Activated naive CD4-positive, alpha-beta T cell treated with anti-CD3 and anti-CD28 coated beads, Interleukin-2, amount 10 ng/mL, durations not matched to agents 7 days and 5 days (primary cell): Measurements from ENCODE around the gene C1orf87.
"Not testable (repeated sequence)": the region's sequence is repeated elsewhere in the genome, so short reads cannot be mapped to it uniquely, and the experiment has no call there.

ENCODE experiments used
- CTCF ChIA-PET: fragments of 350-600 bp; sonication (Branson Sonifier 250); formaldehyde crosslinking; loops from one replicate; lab custom pipeline; 2021; ENCODE audit warnings: antibody characterized with exemption; lab: Charles Lee
- DNase-seq: peaks from one replicate; pipeline ENCODE4 v3.0.0-alpha.2; 2020
- H3K27ac Mint-ChIP-seq: one replicate; pipeline ENCODE4 v1.8.0; 2021; ENCODE audit warnings: mild to moderate bottlenecking, moderate library complexity, mixed read lengths
- H3K27me3 Mint-ChIP-seq: one replicate; pipeline ENCODE4 v1.8.0; 2021; ENCODE audit warnings: mild to moderate bottlenecking, mixed read lengths
- H3K36me3 Mint-ChIP-seq: one replicate; pipeline ENCODE4 v1.8.0; 2021; ENCODE audit warnings: mixed read lengths
- H3K4me1 Mint-ChIP-seq: one replicate; pipeline ENCODE4 v1.8.0; 2021; ENCODE audit warnings: mixed read lengths
- H3K4me3 Mint-ChIP-seq: one replicate; pipeline ENCODE4 v1.8.0; 2021; ENCODE audit warnings: mild to moderate bottlenecking, moderate library complexity, mixed read lengths
- H3K9me3 Mint-ChIP-seq: one replicate; pipeline ENCODE4 v1.8.0; 2021; ENCODE audit warnings: mixed read lengths

The C1orf87 gene

DNA sequence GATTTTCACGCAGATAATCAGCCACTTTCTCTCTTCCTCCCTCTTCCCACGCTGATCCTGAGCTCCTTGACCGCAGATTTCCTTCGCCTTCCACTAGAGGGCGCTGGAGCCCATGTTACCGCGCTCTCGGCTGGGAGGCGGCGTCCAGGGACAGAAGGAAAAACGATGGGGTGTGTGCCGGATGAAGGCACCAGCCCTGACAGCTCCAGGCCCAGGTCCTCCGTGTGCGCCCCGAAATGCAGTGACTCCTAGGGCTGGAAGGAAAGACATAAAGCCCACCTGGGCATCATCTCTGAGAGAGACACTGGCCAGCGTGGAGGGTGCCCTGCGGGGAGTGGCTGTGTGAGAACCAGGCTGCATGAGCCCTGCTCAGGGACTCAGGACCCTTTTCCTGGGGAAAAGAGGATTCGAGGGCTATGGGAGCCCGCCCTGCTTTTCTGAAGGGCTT is 102.1 kb downstream of the C1orf87 start:
- Mint-ChIP-seq H3K9me3 (no peaks in the 10 kb centered on the region), H3K4me1 (peaks cover 4% of the 10 kb centered on the region), H3K36me3 (no peaks in the 10 kb centered on the region), H3K27me3 (peaks cover 20% of the 10 kb centered on the region), H3K27ac (no peak overlapping the region), H3K4me3 (no peak overlapping the region)
- DNase-seq = peak; percentile 60
- CTCF ChIA-PET = interaction anchor here (0.9 to 2.1 kb wide), 10 partner anchors 8 to 1072 kb away, joined by 3 to 9 read pairs (median 4); no protein-coding TSS in a partner anchor

DNA sequence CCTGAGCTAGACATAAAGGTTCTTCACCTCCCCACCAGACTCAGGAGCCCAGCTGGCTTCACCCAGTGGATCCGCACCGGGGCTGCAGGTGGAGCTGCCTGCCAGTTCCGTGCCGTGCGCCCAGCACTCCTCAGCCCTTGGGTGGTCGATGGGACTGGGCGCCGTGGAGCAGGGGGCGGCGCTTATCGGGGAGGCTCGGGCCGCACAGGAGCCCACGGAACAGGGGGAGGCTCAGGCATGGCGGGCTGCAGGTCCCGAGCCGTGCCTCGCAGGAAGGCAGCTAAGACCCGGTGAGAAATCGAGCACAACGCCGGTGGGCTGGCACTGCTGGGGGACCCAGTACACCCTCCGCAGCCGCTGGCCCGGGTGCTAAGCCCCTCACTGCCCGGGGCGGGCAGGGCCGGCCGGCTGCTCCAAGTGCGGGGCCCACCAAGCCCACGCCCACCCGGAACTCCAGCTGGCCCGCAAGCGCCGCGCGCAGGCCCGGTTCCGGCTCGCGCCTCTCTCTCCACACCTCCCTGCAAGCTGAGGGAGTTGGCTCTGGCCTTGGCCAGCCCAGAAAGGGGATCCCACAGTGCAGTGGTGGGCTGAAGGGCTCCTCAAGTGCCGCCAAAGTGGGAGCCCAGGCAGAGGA is 103.9 kb downstream of the C1orf87 start:
- H3K4me3 Mint-ChIP-seq, DNase-seq, H3K9me3 Mint-ChIP-seq, H3K27ac Mint-ChIP-seq, H3K36me3 Mint-ChIP-seq, H3K4me1 Mint-ChIP-seq: not testable (repeated sequence)
- peaks cover 16% of the 10 kb centered on the region for H3K27me3 Mint-ChIP-seq
- CTCF ChIA-PET = interaction anchor here (0.9 kb wide), 1 partner anchor 12 kb away, joined by 3 read pairs; no protein-coding TSS in a partner anchor

DNA sequence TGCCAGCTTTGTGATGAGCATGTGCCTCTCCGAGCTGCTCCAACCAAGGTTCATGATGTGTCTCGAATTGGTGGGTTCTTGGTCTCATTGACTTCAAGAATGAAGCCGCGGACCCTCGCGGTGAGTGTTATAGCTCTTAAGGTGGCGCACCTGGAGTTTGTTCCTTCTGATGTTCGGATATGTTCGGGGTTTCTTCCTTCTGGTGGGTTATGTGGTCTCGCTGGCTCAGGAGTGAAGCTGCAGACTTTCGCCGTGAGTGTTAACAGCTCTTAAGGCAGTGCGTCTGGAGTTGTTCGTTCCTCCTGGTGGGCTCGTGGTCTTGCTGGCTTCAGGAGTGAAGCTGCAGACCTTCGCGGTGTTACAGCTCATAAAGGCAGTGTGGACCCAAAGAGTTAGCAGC is 104.8 kb downstream of the C1orf87 start:
- H3K9me3 Mint-ChIP-seq, H3K27ac Mint-ChIP-seq, H3K4me3 Mint-ChIP-seq, H3K36me3 Mint-ChIP-seq, H3K4me1 Mint-ChIP-seq, DNase-seq: not testable (repeated sequence)
- CTCF ChIA-PET = interaction anchor here (0.6 kb wide), 1 partner anchor 47 kb away, joined by 3 read pairs; no protein-coding TSS in a partner anchor
- peaks cover 16% of the 10 kb centered on the region for H3K27me3 Mint-ChIP-seq

DNA sequence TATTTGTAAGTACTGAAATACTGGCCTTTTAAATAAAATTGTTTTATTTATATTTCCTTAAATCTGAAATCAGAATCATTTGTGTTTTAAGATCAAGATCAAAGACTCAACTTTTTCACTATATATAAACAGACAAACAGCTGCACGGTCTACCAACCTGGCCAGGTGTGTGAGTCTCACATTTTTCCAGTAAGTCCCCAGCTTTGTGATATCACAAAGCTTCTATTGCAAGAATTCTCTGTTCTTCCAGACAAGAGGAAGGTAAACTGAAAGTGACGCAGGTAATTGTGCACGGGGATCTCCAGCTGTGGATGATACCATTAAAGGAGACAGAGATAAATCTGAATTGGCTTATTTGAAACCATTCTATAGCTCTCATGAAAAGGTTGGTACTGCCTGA is 105.8 kb downstream of the C1orf87 start:
- no peak for DNase-seq
- peaks cover 4% of the 10 kb centered on the region for H3K4me1 Mint-ChIP-seq
- no peaks in the 10 kb centered on the region for H3K9me3 Mint-ChIP-seq
- H3K36me3 Mint-ChIP-seq = no peaks in the 10 kb centered on the region
- no peak overlapping the region for H3K27ac Mint-ChIP-seq
- H3K4me3 Mint-ChIP-seq = no peak overlapping the region
- peaks cover 16% of the 10 kb centered on the region for H3K27me3 Mint-ChIP-seq
- CTCF ChIA-PET = interaction anchor here (6.4 kb wide), 1 partner anchor 8 kb away, joined by 27 read pairs; no protein-coding TSS in a partner anchor

DNA sequence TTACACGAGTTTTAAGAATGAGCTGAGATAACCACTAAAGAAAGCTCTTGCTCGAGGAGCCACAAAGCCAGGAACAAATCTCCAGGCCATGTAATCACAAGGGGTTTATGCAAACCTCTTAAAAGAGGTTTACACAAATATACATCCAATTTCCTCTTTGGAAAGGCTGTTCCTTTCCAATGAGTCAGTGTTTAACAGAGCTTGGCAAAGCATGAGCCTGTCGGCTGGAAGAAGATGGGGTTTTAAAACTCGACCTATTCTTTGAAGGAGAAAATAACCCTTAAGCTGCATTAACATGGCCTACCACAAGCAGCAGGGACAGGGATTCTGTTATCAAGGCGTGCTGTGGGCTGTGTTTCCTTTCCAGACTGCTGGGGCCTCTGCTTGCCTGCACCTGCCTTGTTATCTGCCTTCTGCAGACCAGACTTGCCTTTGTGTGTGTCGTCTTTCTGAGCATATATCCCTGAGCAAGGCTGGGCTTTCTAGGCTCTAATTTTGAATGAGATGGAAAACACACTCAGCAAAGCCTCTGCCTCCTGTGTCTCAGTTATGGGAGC is 106.4 kb downstream of the C1orf87 start:
- peaks cover 4% of the 10 kb centered on the region for H3K4me1 Mint-ChIP-seq
- no peak overlapping the region for H3K27ac Mint-ChIP-seq
- no peak for DNase-seq
- H3K4me3 Mint-ChIP-seq = no peak overlapping the region
- CTCF ChIA-PET = interaction anchor here (0.8 to 6.4 kb wide), 3 partner anchors 9 to 36 kb away, joined by 3 to 27 read pairs (median 7); no protein-coding TSS in a partner anchor
- H3K9me3 Mint-ChIP-seq = no peaks in the 10 kb centered on the region
- H3K27me3 Mint-ChIP-seq = peaks cover 16% of the 10 kb centered on the region
- no peaks in the 10 kb centered on the region for H3K36me3 Mint-ChIP-seq

DNA sequence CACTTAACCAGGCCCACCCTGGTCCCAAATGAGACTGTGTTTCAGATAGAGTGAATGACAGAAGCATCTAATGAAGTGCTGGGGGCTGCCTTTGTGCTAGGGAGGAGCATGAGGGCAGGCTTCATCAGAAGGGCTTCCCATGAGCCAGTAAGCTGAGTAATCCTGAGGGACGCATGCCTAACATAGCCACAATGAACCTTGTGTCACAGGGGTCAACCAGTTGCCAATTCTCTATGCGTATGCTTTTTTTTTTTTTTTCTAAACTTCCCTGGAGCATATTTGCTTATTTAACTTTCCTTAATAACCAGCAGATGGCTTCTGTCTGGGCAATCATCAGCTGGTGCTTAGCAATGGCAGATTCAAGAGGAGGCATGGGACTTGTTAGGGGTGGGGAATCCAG is 121.5 kb downstream of the C1orf87 start:
- Mint-ChIP-seq H3K4me1 (no peaks in the 10 kb centered on the region), H3K9me3 (no peaks in the 10 kb centered on the region), H3K27ac (no peak overlapping the region), H3K36me3 (no peaks in the 10 kb centered on the region), H3K27me3 (peaks cover 11% of the 10 kb centered on the region), H3K4me3 (no peak overlapping the region)
- CTCF ChIA-PET = no interaction called here
- no peak for DNase-seq

GRCh38 chr1:59949648-59950047 is 123.9 kb downstream of the C1orf87 start:
- H3K27ac Mint-ChIP-seq = no peak overlapping the region
- H3K9me3 Mint-ChIP-seq = no peaks in the 10 kb centered on the region
- no peaks in the 10 kb centered on the region for H3K36me3 Mint-ChIP-seq
- CTCF ChIA-PET = interaction anchor here (1.1 to 4.5 kb wide), 3 partner anchors 10 to 69 kb away, joined by 3 to 81 read pairs (median 7); no protein-coding TSS in a partner anchor
- peaks cover 11% of the 10 kb centered on the region for H3K27me3 Mint-ChIP-seq
- DNase-seq = no peak
- H3K4me1 Mint-ChIP-seq = no peaks in the 10 kb centered on the region
- H3K4me3 Mint-ChIP-seq = no peak overlapping the region

GRCh38 chr1:59948990-59949389 is 124.6 kb downstream of the C1orf87 start:
- DNase-seq = no peak
- Mint-ChIP-seq H3K4me1 (no peaks in the 10 kb centered on the region), H3K27ac (no peak overlapping the region), H3K4me3 (no peak overlapping the region), H3K9me3 (no peaks in the 10 kb centered on the region), H3K27me3 (peaks cover 11% of the 10 kb centered on the region), H3K36me3 (no peaks in the 10 kb centered on the region)
- CTCF ChIA-PET = interaction anchor here (0.8 to 4.5 kb wide), 3 partner anchors 14 to 69 kb away, joined by 3 to 81 read pairs (median 7); no protein-coding TSS in a partner anchor

- Mint-ChIP-seq H3K36me3 (no peaks in the 10 kb centered on the region), H3K4me3 (no peak overlapping the region), H3K4me1 (no peaks in the 10 kb centered on the region), H3K9me3 (no peaks in the 10 kb centered on the region), H3K27me3 (peaks cover 13% of the 10 kb centered on the region), H3K27ac (no peak overlapping the region)
- DNase-seq = peak; percentile 66
- CTCF ChIA-PET = interaction anchor here (0.7 to 4.5 kb wide), 30 partner anchors 10 to 1209 kb away, joined by 3 to 81 read pairs (median 5); partner anchors contain the start of genes CYP2J2 and HOOK1
Measured at GRCh38 chr1:59947047-59947938, 126.3 kb downstream of the C1orf87 start.

- no peaks in the 10 kb centered on the region for H3K4me1 Mint-ChIP-seq
- H3K27ac Mint-ChIP-seq = no peak overlapping the region
- no peaks in the 10 kb centered on the region for H3K9me3 Mint-ChIP-seq
- H3K27me3 Mint-ChIP-seq = peaks cover 12% of the 10 kb centered on the region
- no peak overlapping the region for H3K4me3 Mint-ChIP-seq
- CTCF ChIA-PET = interaction anchor here (2.7 to 4.5 kb wide), 3 partner anchors 18 to 65 kb away, joined by 12 to 81 read pairs (median 53); partner anchors contain the start of gene CYP2J2
- no peaks in the 10 kb centered on the region for H3K36me3 Mint-ChIP-seq
- DNase-seq = no peak
Measured at GRCh38 chr1:59945790-59946189, 127.8 kb downstream of the C1orf87 start.
